HG03439 (cell line): ENCODE data around the gene PLCD1.
"Not testable (repeated sequence)": the region's sequence is repeated elsewhere in the genome, so short reads cannot be mapped to it uniquely, and the experiment has no call there.

Source experiments
- ATAC-seq: cut with Tn5 transposase; IDR thresholded peaks from one replicate; pipeline ENCODE4 v1.9.1; 2021; ENCODE audit warnings: mild to moderate bottlenecking, moderate library complexity; ENCODE audit not compliant: unreplicated experiment

The PLCD1 gene

DNA sequence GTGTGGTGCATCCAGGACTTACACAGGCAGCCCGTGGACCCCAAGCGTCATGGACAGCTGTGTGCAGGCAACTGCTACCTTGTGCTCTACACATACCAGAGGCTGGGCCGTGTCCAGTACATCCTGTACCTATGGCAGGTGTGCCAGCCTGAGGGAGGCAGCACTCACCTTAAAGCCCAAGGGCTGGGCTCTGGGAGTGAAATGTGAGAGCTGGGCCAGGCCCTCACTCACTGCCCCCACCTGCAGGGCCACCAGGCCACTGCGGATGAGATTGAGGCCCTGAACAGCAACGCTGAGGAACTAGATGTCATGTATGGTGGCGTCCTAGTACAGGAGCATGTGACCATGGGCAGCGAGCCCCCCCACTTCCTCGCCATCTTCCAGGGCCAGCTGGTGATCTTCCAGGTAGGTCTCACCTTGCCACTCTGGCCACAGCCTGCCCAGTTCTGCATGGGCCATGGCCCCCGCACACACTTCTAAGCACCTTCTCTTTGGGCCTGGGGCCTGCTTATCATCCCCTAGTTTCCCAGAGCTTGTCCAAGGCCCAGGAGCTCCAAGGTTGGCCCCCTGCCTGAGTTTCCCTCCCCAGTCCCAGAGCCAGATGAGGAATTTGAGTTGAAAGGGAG lies 27.9 kb downstream of the PLCD1 start:
- ATAC-seq, result no peak

DNA sequence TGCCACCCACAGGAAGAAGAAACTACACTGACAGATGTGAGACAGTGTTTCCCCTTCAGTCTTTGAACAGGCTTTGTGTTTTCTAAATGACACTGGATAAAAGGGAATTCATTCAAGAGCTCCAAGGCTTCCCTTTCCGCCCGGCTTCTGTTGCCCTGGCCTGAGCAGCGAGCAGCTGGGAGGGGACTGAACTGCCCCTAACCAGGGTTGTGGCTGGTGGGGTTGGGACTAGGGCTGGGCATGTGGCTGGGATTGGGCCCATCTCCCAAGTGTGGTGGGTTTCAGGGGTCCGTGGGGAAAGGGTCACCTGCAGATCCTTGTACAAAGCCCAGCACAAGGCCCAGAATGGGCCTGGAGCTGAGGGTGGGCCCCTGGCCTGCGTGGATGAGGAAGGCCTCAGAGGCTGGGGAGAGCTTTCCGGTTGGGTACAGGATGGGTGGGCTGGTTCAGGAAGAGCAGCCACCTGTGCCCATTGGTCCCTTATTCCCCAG lies 28.4 kb downstream of the PLCD1 start:
- no peak for ATAC-seq

DNA sequence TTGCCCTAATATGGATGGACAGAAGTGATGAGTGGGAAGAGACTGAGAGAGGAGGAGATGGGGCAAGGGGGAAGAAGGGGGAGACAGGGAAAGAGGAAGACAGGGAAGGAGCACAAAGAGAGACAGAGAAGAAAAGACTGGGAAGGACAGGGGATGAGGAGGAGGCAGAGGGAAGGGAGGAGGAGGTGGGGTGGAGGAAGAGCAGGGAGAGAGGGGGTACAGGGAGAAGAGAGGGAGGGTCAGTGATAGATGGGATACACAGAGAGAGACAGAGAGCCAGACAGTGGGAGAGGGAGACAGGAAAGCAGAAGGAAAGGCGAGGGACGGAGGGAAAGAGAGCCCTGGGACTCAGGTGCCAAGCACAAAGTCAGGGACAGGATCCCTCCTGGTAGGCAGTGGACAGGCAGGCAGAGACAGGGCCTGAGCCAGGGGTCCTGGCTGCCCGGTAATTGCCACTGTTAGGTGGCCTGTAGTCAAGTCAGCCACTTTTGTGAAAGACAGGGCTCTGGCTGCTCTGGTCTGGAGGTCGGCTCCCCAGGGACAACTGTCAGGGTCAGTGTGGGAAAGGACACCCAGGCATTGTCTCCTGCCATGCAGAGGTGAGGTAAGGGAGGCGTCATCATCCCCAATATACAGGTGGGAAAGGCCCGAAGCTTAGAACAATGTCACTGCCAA lies 29.1 kb downstream of the PLCD1 start:
- no peak for ATAC-seq

DNA sequence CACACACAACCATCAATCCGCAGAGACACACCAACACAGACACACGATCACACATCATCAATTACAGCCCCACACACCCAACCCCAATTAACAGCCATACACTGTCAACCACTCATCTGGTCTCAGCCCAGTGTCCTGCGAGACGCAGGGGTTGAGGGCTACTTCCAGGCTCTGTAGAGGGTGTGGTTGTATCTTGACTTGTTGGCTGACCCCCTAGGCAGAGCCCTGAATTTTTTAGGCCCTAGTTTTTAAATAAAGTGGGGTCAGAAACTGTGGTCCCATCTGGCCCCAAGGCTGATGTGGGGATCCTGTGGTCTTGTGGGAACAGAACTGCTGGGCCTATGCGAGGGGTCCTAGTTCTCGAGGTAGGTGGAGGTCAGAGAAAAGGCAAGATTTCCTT lies 29.6 kb downstream of the PLCD1 start:
- no peak for ATAC-seq

DNA sequence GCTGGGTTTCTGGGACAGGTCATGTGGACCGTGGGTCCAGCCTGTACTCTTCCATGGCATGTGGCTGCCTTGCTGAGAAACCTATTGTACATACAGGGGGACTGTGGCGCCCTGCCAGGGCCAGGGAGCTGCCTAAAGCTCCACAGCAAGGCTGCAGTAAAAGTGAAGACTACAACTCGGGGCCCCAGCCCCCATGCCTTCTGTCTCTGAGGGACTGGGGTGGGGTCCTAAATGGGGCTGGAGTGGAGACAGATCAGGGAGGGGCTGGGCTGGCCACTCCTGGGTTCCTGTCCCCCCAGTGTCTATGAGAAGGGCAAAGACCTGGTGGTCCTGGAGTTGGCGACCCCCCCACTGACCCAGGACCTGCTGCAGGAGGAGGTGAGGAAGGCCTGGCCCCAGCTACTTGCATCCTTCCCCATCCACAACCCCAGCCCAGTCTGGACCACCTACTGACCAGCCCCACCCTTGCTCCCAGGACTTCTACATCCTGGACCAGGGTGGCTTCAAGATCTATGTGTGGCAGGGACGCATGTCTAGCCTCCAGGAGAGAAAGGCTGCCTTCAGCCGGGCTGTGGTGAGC lies 31.6 kb downstream of the PLCD1 start:
- no peak for ATAC-seq

DNA sequence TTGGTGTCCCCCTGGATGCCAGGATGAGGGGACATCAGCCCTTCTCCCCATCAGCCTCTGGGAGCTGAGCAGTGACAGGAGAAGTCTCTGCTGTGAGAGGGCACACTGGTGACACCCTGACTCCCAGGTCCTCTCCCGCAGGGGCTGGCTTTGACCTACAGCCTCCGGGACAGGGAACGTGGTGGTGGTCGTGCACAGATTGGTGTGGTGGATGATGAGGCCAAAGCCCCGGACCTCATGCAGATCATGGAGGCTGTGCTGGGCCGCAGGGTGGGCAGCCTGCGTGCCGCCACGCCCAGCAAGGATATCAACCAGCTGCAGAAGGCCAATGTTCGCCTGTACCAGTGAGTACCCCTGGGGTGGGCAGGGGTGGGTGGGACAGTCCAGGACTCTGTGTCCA lies 32.1 kb downstream of the PLCD1 start:
- no peak for ATAC-seq

DNA sequence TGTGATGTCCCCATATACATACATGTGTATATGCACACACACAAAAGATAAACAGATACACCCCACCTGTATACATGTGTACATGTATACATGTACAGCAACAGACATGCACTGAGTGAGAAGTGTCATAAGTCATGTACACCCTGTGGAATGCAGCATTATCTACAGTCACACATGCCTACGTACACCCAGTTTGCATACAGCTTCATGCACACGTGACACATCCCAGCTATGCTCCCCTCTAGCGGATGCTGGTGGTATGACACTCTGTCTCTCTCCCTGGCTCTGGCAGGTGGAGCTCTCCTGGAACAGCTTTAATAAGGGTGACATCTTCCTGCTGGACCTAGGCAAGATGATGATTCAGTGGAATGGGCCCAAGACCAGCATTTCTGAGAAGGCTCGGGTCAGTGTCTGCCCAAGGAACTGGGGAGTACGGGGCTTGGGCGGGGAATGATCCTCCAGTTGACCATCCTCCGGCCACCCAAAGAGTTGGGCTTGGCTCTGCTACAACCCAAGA lies 32.6 kb downstream of the PLCD1 start:
- ATAC-seq, result peak; percentile 65

DNA sequence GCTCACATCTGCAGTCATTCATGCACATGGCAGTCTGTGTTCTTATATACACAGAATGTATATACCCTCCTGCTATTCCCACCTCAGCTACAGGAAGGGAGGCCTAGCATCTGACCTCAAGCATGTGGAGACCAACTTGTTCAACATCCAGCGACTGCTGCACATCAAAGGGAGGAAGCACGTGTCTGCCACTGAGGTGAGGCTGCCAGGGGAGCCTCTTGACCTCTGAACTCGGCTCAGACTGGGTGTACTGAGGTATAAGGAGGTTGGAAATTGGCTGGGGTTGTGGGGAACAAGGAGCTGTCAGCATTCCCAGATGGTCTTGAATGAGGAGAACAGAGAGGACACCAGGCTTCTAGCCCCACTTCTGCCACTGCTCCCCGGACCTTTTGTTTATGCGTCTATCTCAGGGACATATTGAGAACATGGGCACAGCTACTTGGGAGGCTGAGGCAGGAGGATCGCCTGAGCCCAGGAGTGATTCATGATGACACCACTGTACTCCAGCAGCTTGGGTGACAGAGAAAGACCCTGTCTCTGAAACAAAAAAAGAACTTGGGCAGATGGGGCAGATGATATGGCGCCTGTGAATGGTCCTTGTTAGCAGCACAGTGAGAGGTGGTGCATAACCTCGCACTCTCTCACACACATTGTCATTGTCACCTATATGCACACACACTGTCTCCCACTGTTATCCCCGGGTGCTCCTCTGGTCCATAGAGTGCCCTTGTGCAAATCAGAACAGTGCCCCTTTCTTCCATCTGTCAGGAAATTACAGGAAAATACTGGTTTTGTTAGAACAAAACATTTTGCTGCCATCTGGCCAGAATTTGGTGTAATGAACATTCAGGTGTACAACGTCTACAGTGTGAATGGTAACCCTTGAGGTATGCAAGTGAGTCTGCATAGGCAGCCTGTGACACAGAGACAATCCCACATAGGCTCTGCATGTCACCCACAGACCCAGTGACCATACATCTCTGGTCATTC lies 33.5 kb downstream of the PLCD1 start:
- no peak for ATAC-seq

DNA sequence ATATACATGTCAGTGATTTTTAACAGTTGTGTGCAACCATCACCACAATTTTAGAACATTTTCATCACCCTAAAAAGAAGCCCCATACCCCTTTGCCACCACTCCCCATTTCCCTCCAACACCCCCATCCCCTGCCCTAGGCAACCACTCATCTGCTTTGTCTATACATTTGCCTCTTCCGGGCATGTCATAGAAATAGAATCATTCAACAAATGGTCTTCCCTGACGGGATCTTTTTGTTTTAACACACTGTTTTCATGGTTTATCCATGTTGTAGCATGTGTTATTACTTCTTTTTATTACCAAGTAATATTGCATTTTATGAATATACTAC lies 34.8 kb downstream of the PLCD1 start:
- ATAC-seq, result no peak

DNA sequence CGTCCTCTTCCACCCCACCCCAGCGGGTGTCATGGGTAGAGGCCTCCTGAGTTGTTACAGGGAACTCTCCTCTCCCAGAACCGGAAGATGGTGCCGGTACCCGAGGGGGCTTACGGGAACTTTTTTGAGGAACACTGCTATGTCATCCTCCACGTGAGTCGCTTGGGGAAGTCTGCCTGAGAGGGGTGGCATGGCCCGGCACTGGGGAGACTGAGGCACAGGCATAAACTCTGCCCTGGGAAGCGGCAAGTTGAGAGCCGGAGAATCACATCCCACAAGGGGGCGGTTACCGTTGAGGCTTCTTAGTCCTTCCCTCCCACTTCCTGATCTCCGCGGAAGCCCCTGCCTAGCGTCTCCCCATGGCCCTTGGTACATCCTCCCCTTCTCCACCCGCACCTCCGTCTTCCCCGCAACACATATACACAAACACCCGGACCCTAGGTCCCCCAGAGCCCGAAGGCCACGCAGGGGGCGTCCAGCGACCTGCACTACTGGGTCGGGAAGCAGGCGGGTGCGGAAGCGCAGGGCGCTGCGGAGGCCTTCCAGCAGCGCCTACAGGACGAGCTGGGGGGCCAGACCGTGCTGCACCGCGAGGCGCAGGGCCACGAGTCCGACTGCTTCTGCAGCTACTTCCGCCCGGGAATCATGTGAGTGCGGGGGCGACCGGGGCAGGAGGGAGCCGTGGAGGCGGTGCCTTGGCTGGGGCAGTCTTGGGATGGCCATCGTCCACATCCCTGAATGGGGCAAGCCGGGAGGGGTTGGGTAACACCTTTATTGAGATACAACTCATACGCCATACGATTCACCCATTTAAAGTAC lies 35.4 kb downstream of the PLCD1 start:
- ATAC-seq, result peak; percentile 42

DNA sequence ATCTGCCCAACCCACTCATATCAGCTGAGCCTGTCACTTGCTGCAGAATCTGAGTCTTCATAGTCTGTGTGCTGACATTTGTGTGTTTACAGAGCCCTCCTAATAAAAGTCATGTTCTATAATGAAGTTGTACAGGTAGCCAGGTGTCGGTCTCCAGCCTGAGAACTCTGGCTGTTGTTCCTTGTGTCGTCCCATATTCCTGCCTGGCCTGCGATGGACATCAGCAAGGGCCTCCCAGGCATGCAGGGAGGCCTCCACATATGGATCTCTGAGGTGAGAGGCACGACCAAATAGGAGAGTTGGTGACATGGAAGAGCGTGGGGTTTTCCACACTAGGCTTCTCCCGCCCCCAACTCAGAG lies 36.0 kb downstream of the PLCD1 start:
- no peak for ATAC-seq

DNA sequence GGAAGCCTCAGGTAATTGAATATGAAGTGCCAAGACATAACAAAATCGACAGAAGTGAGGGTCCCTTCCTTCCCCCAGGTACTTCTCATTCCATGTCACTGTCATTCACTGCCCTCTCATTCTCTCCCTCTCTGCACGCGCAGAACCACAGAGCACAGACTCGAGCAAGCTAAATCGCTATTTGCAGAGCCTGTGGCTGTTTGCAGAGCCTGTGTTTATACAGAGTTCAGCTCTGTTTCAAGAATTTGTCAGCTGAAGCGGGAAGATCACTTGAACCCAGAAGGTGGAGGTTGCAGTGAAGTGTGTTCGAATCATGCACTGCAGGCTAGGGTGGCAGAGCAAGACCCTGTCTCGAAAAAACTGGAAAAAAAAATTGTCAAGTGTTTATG lies 36.4 kb downstream of the PLCD1 start:
- ATAC-seq, result no peak

DNA sequence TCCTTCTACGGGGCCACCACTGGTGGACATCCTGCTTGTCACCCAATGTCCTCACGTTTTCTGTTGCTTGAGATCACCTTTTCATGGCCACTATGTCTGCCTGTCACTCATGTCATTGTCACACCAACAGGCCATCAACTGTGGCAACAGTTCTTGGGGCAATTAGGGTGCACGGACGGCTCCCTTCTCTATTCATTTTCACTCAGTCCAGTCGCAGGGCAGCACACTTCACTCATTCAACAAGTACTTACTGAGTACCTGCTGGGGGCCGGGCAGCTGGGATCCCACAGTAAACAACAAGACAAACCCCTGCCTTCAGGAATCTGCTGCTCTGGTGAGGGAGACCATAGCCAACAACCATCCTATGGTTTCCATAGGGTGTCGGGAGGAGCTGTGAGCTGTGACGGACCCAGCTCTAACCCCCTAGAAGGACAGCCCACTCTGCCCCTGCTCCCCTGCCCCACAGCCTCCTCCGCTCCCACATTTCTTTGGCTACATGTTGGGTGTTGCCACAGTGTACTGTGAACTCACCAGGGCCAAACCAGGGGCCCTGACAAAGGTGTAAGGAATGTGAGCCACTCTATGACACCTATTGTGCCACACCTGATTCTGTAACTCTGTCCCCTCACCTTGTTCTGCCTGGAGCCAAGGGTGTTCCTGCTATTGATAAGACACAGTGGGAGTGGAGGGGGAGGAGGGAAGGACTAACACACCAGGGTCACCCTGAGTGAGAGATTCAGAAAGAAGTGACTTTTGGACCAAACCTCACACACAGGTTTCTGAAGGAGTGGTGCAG lies 37.0 kb downstream of the PLCD1 start:
- no peak for ATAC-seq

DNA sequence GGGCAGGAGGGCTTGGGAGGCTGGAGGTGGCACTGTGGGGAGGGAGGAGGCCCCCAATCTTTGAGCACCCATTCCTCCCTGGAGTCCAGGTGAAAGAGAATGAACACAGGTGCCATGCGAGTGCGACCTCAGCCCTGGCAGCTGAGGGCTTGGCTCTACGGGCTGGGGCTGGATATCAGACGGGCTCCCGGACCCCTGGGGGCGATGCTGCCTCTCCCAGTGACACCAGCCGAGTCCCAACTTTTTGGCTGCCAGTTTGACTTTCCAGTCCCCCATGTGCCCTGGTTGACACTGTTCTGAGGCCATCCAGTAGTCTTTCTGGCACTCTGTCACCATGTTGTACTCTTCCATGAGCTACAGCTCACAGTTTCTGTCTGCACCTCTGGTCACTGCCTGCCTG lies 37.6 kb downstream of the PLCD1 start:
- no peak for ATAC-seq

DNA sequence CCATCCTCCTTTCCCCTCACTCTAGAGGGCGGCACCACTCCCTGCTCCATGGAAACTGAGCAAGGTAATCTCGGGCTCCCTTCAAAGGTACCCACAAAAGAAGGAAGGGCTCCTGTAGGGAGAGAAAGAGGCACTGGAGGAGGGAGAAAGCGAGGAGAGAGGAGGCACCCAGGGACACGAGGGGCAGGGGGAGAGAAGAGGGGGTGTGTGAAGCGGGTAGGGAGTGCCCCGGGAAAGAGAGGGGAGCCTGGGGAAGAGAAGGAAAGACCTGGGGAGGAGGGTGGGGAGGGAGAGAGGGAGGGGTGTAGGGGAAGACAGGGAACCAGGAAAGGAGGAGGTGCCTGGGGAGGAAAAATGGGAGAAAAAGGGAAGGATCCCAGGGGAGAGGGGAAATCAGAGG lies 38.3 kb downstream of the PLCD1 start:
- no peak for ATAC-seq

DNA sequence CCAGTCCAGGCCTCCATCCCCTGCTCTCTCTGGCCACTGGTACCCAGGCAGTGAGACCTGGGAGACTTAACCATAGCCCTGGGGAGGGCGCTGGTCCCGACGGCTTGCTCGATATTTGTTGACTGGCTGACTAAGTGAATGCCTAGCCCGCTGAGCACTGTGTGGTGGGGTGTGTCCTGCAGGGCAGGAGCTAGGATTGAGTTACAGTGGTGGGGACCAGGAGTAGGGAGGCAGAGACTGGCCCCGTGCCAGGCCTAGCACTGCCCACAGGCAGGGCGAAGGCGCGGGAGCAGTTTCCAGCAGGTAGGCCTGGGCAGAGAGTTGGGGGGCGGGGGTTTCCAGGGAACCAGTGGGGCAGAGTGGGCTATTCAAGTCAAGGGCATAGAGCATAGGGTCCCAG lies 38.9 kb downstream of the PLCD1 start, which contains the start of gene VILL:
VILL (plus strand) TSS at position 260 of the 400 bp plus-strand sequence. CDS start 2,887 bp downstream, outside the sequence.
- no peak for ATAC-seq

DNA sequence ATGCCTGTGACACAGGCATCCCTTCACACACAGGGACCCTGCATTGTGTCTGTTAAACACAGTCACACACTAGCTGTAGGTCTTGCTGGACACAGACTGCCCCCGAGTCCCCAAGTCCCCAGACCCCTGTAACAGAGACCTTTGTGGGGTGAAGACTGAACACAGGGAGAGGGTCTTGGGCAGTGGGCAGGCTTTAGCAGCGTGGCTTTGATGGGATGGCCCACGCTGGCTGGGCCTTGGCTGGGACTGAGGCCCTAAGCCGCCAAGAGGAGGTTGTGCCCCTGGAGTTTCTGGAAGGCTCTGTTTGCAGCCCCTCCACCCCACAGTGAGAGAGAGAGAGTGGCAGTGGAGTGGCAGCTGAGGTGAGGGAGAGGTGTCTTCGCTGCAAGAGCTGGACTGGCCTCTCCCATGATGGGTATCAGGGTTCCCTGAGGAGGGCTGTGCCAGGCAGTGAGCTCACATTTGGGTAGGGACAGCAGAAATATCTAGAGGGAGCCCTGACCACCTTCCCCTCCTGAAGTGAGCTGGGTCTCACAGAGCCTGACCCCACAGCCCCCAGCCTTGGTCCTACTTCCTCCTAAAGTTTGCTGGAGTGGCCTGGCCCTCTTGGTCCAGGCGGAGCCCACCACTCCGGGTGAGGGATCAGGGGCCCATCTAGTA lies 39.5 kb downstream of the PLCD1 start:
- no peak for ATAC-seq

DNA sequence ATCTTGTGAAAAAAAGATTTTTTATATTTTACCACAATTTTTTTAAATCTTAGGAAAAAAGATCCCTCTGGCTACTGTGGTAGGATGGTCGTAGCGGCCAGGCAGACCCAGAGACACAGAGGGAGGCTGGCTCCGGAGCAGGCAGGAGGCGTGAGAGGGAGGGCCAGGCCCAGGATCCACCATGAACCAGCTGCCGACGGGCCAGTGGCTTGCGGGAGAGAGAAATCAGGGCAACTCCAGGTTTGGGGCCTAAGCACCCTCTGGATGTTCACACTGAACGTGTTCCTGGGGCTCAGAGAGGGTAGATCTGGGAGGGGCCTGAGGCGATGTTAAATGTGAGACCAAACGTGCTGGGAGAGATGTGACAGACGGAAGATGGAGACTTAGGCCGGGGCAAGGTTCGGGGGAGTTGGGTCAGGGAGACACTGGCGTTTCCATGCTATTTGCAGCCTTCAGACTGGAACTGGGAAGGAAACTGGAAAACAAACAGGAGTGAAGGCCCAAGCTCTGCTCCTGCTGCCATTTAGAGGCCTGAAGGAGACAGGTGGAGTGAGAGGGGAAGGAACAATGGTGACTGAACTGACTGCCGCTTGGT lies 40.4 kb downstream of the PLCD1 start:
- no peak for ATAC-seq

DNA sequence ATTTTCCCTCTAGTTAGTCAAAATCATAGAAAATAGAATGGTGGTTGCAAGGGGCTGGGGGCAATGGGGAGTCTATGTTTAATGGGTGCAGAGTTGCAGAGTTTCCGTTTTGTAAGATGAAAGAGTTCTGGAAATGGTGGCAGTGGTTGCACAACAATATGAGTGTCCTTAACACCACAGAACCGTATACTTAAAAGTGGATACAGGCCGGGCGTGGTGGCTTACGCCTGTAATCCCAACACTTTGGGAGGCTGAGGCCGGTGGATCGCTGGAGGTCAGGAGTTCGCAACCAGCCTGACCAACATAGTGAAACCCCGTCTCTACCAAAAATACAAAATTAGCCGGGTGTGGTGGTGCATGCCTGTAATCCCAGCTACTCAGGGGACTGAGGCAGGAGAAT lies 41.1 kb downstream of the PLCD1 start:
- not testable (repeated sequence) for ATAC-seq
